MCF 10A (cell line): ENCODE data around the gene ARHGAP19. TPM values are rescaled to one million over a fixed set of nuclear protein-coding genes. Genes with fewer than 3 reads are reported as not detected.

ENCODE experiments used
- BruUV-seq: library from RNA; stranded (reverse); fragments of 400-500 nt; replicated peaks from 2 replicates; lab custom pipeline; 2021; lab: Mats Ljungman, UMichigan
- CTCF ChIA-PET: fragments of 300-600 bp; sonication (Branson Sonifier 250); formaldehyde crosslinking; extraction: SDS; loops from one replicate; lab custom pipeline; 2021; ENCODE audit warnings: antibody characterized with exemption, inconsistent platforms; lab: Yijun Ruan, JAX
- POLR2A ChIA-PET: fragments of 300-600, 350-650 bp; sonication (Branson Sonifier 250); formaldehyde crosslinking; extraction: SDS; loops from one replicate; lab custom pipeline; 2020; ENCODE audit warnings: antibody characterized with exemption, inconsistent platforms; lab: Yijun Ruan, JAX
- DNase-seq: peaks from one replicate; pipeline ENCODE4 v3.0.0-alpha.2; 2018; ENCODE audit not compliant: unreplicated experiment
- H3K27ac Mint-ChIP-seq: one replicate; pipeline ENCODE4 v1.8.0; 2022; ENCODE audit warnings: mild to moderate bottlenecking, low read depth, mixed read lengths; ENCODE audit not compliant: unreplicated experiment
- H3K27me3 Mint-ChIP-seq: one replicate; pipeline ENCODE4 v1.8.0; 2022; ENCODE audit warnings: mixed read lengths; ENCODE audit not compliant: insufficient read depth, unreplicated experiment
- H3K36me3 Mint-ChIP-seq: one replicate; pipeline ENCODE4 v1.8.0; 2022; ENCODE audit warnings: mild to moderate bottlenecking, moderate library complexity, mixed read lengths; ENCODE audit not compliant: insufficient read depth, unreplicated experiment
- H3K4me1 Mint-ChIP-seq: one replicate; pipeline ENCODE4 v1.8.0; 2022; ENCODE audit warnings: mixed read lengths; ENCODE audit not compliant: insufficient read depth, unreplicated experiment
- H3K4me3 Mint-ChIP-seq: one replicate; pipeline ENCODE4 v1.8.0; 2022; ENCODE audit warnings: mild to moderate bottlenecking, moderate library complexity, mixed read lengths; ENCODE audit not compliant: unreplicated experiment
- H3K9me3 Mint-ChIP-seq: one replicate; pipeline ENCODE4 v1.8.0; 2022; ENCODE audit warnings: mixed read lengths; ENCODE audit not compliant: unreplicated experiment
- CTCF ChIP-seq: fragments of 200-600 bp; IDR thresholded peaks from one replicate; pipeline ENCODE4 v1.8.0; 2022; ENCODE audit warnings: antibody characterized with exemption, mild to moderate bottlenecking; ENCODE audit not compliant: unreplicated experiment
- intact Hi-C: fragments of 100-400 bp; cut with micrococcal nuclease; formaldehyde crosslinking; loops from 2 replicates; pipeline ENCODE4 v1.14.1; 2022
- total RNA-seq: library from RNA; stranded (reverse); gene quantifications from 2 replicates; pipeline ENCODE4 v1.2.3, GENCODE V29; 2022

The ARHGAP19 gene
- total RNA-seq, 1 experiment from 2014 or later, result 11.7 TPM

GRCh38 chr10:97184971-97185325, 107.5 kb downstream of the ARHGAP19 start:
- DNase-seq, result no peak
- intact Hi-C loops, result no loop called here
- POLR2A ChIA-PET, result no interaction called here
- no peaks in the 10 kb centered on the region for H3K9me3 Mint-ChIP-seq
- no peaks in the 10 kb centered on the region for H3K4me1 Mint-ChIP-seq
- no peaks in the 10 kb centered on the region for H3K36me3 Mint-ChIP-seq
- H3K27ac Mint-ChIP-seq, result no peak overlapping the region
- no peak for TF ChIP-seq CTCF
- peaks cover 44% of the 10 kb centered on the region for H3K27me3 Mint-ChIP-seq
- no TSS peak for BruUV-seq
- no peak overlapping the region for H3K4me3 Mint-ChIP-seq
- CTCF ChIA-PET, result interaction anchor here (0.7 kb wide), 1 partner anchor 776 kb away, joined by 5 read pairs; no protein-coding TSS in a partner anchor

- no peaks in the 10 kb centered on the region for H3K9me3 Mint-ChIP-seq
- no peak overlapping the region for H3K27ac Mint-ChIP-seq
- ChIA-PET POLR2A (no interaction called here), CTCF (interaction anchor here (0.6 kb wide), 2 partner anchors 130 to 481 kb away, joined by 4 read pairs; no protein-coding TSS in a partner anchor)
- no TSS peak for BruUV-seq
- no peak overlapping the region for H3K4me3 Mint-ChIP-seq
- no peaks in the 10 kb centered on the region for H3K36me3 Mint-ChIP-seq
- no peaks in the 10 kb centered on the region for H3K4me1 Mint-ChIP-seq
- intact Hi-C loops, result no loop called here
- H3K27me3 Mint-ChIP-seq, result peaks cover 44% of the 10 kb centered on the region
- no peak for DNase-seq
- TF ChIP-seq CTCF, result no peak
Measured at GRCh38 chr10:97183314-97183713, 109.1 kb downstream of the ARHGAP19 start.

- BruUV-seq, result no TSS peak
- peaks cover 44% of the 10 kb centered on the region for H3K27me3 Mint-ChIP-seq
- DNase-seq, result no peak
- no peaks in the 10 kb centered on the region for H3K9me3 Mint-ChIP-seq
- H3K27ac Mint-ChIP-seq, result no peak overlapping the region
- no peak overlapping the region for H3K4me3 Mint-ChIP-seq
- ChIA-PET POLR2A (no interaction called here), CTCF (interaction anchor here (0.6 to 1.0 kb wide), 6 partner anchors 25 to 842 kb away, joined by 3 to 4 read pairs (median 3); no protein-coding TSS in a partner anchor)
- H3K36me3 Mint-ChIP-seq, result no peaks in the 10 kb centered on the region
- no peaks in the 10 kb centered on the region for H3K4me1 Mint-ChIP-seq
- no peak for TF ChIP-seq CTCF
- intact Hi-C loops, result no loop called here
Measured at GRCh38 chr10:97182288-97182990, 110.0 kb downstream of the ARHGAP19 start.

GRCh38 chr10:97180986-97181385, 111.5 kb downstream of the ARHGAP19 start:
- Mint-ChIP-seq H3K9me3 (no peaks in the 10 kb centered on the region), H3K4me1 (no peaks in the 10 kb centered on the region)

More at GRCh38 chr10:97180986-97181385, 111.5 kb downstream of the ARHGAP19 start:
- Mint-ChIP-seq H3K4me3 (no peak overlapping the region), H3K27ac (no peak overlapping the region), H3K27me3 (peaks cover 36% of the 10 kb centered on the region), H3K36me3 (no peaks in the 10 kb centered on the region)
- no TSS peak for BruUV-seq
- ChIA-PET CTCF (interaction anchor here (0.7 to 1.0 kb wide), 2 partner anchors 108 to 144 kb away, joined by 3 to 5 read pairs; no protein-coding TSS in a partner anchor), POLR2A (no interaction called here)
- DNase-seq, result no peak
- intact Hi-C loops, result no loop called here
- TF ChIP-seq CTCF, result no peak
